ENCODE data around the gene KCNAB2. TPM values are rescaled to one million over a fixed set of nuclear protein-coding genes. Genes with fewer than 3 reads are reported as not detected.

KCNAB2 gene
- polyA plus RNA-seq, 1 experiment = 10.3 TPM

DNA sequence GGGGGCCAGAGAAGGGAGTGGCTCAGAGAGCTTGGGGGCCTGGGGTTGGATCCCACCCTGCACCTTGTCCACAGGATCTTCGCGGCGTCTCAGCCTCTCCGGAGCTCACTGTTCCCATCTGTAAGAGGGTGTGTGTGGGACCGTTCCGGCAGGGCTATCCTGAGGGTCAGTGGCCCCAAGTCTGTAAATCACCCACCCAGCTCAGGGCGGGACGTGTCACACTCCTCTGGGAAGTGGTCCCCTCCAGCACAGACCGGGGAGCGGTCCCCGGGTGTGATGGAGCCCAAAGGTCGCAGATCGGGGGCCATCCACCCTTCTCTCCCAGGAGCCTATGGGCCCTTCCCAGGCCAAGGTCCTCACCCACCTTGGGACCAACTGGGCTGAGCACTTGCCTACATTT lies 40.0 kb downstream of the KCNAB2 start:
- DNase-seq (ENCODE audit: low read depth) = no peak
- CTCF ChIA-PET = no interaction called here
- H3K4me3 ChIP-seq (ENCODE audit: low read depth, low read length) = no peak overlapping the region
- H3K27me3 ChIP-seq (ENCODE audit: control insufficient read depth, insufficient read depth, low read length) = no peaks in the 10 kb centered on the region
- TF ChIP-seq, protein P1, sequence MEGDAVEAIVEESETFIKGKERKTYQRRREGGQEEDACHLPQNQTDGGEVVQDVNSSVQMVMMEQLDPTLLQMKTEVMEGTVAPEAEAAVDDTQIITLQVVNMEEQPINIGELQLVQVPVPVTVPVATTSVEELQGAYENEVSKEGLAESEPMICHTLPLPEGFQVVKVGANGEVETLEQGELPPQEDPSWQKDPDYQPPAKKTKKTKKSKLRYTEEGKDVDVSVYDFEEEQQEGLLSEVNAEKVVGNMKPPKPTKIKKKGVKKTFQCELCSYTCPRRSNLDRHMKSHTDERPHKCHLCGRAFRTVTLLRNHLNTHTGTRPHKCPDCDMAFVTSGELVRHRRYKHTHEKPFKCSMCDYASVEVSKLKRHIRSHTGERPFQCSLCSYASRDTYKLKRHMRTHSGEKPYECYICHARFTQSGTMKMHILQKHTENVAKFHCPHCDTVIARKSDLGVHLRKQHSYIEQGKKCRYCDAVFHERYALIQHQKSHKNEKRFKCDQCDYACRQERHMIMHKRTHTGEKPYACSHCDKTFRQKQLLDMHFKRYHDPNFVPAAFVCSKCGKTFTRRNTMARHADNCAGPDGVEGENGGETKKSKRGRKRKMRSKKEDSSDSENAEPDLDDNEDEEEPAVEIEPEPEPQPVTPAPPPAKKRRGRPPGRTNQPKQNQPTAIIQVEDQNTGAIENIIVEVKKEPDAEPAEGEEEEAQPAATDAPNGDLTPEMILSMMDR (IDR thresholded peaks at IDR 0.05; ENCODE audit: insufficient read depth, low read depth, low read length) = no peak
- no peaks in the 10 kb centered on the region for H3K36me3 ChIP-seq (ENCODE audit: control insufficient read depth, insufficient read depth, low read length)
- POLR2A ChIA-PET = interaction anchor here (0.7 kb wide), 1 partner anchor 149 kb away, joined by 5 read pairs; no protein-coding TSS in a partner anchor

DNA sequence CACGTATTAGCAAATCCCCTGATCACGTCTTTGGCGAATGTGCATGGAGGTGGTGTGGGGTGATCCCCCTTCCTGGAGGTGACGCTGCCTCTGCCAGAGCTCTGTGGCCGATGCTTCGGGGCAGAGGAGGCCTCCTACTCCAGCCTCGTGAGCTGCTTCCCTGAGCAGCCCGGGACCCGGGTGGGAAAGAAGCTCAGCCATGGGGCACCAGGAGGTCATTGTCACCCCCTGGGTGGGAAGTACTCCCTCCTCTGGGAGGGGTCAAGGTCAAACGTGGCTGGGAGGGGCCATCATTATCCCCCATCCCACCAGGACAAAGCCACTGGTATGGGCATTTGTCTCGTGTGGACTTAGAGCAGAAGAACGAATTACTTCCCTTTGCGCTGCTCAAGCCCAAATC lies 40.7 kb downstream of the KCNAB2 start:
- no peaks in the 10 kb centered on the region for H3K36me3 ChIP-seq (ENCODE audit: control insufficient read depth, insufficient read depth, low read length)
- H3K4me3 ChIP-seq (ENCODE audit: low read depth, low read length) = no peak overlapping the region
- no peaks in the 10 kb centered on the region for H3K27me3 ChIP-seq (ENCODE audit: control insufficient read depth, insufficient read depth, low read length)
- DNase-seq (ENCODE audit: low read depth) = no peak
- POLR2A ChIA-PET = no interaction called here
- TF ChIP-seq, protein P1 (IDR thresholded peaks at IDR 0.05; ENCODE audit: insufficient read depth, low read depth, low read length) = no peak
- CTCF ChIA-PET = interaction anchor here (0.6 kb wide), 1 partner anchor 160 kb away, joined by 3 read pairs; no protein-coding TSS in a partner anchor

DNA sequence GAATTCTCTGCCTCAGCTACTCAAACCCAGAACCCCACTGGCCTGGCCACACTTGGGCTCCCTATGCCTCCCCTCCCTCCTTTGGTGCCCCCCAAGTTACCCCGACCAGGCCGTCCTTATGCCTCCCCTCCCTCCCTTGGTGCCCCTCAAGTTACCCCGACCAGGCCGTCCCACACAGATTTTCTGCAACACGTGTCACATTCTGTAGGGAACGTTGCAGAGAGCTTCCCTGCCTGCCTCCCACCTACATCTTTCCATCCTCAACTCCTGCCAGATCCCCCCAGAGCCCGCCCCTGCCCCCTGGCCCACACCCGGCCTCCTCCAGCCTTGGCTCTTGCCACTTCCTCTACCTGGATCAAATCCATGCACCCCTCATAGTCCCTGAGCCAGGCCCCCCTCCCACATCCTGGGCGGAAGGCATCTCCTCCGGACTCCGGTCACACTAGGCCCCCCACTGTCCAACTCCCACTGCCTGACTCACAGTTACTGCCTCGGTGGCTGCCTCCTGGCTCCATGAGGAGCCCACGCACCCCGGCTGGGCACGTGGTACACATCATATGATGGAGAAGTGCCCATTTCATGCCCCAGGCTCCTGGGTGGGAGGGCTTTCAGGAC lies 41.2 kb downstream of the KCNAB2 start:
- Histone ChIP-seq H3K27me3 (ENCODE audit: control insufficient read depth, insufficient read depth, low read length) (no peaks in the 10 kb centered on the region), H3K4me3 (ENCODE audit: low read depth, low read length) (no peak overlapping the region), H3K36me3 (ENCODE audit: control insufficient read depth, insufficient read depth, low read length) (no peaks in the 10 kb centered on the region)
- DNase-seq (ENCODE audit: low read depth) = no peak
- CTCF ChIA-PET = interaction anchor here (0.6 kb wide), 1 partner anchor 159 kb away, joined by 3 read pairs; no protein-coding TSS in a partner anchor
- POLR2A ChIA-PET = no interaction called here
- TF ChIP-seq, protein P1 (IDR thresholded peaks at IDR 0.05; ENCODE audit: insufficient read depth, low read depth, low read length) = no peak

DNA sequence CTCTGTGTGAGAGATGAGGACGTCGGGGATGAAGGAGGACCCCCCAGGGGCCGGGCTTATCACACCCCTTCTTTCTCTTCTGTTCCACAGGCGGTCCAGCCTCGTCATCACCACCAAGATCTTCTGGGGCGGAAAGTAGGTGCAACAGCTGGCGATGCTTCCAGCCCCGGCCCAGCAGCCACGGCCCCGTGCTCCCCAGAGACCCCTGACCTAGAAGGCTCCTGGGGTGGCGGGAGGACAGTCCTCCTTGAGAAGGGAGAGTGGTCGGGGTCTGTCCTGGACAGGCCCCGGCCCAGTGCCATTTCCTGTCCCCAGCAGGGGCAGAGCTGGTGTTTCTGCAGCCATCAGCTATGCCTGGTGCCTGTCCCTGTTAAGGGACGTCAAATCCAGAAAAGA lies 41.7 kb downstream of the KCNAB2 start:
- no peak for DNase-seq (ENCODE audit: low read depth)
- TF ChIP-seq, protein P1 (IDR thresholded peaks at IDR 0.05; ENCODE audit: insufficient read depth, low read depth, low read length) = no peak
- H3K27me3 ChIP-seq (ENCODE audit: control insufficient read depth, insufficient read depth, low read length) = no peaks in the 10 kb centered on the region
- no peaks in the 10 kb centered on the region for H3K36me3 ChIP-seq (ENCODE audit: control insufficient read depth, insufficient read depth, low read length)
- POLR2A ChIA-PET = no interaction called here
- CTCF ChIA-PET = no interaction called here
- H3K4me3 ChIP-seq (ENCODE audit: low read depth, low read length) = no peak overlapping the region

DNA sequence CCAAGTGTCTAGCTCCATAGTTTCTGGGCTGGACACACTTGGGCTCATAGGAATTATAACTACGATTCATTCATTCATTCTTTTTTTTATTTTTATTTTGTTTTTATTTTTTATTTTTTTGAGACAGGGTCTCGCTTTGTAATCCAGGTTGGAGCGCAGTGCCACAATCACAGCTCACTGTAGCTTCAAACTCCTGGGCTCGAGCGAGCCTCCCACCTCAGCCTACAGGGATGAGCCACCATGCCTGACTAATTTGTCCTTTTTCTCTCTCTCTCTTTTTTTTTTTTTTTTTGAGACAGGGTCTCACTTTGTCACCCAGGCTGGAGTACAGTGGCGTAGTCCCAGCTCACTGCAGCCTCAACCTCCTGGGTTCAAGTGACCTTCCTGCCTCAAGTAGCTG lies 42.3 kb downstream of the KCNAB2 start:
- no peak for DNase-seq (ENCODE audit: low read depth)
- no peak overlapping the region for H3K4me3 ChIP-seq (ENCODE audit: low read depth, low read length)
- H3K36me3 ChIP-seq (ENCODE audit: control insufficient read depth, insufficient read depth, low read length) = no peaks in the 10 kb centered on the region
- ChIA-PET CTCF (interaction anchor here (0.7 kb wide), 1 partner anchor 157 kb away, joined by 3 read pairs; no protein-coding TSS in a partner anchor), POLR2A (no interaction called here)
- H3K27me3 ChIP-seq (ENCODE audit: control insufficient read depth, insufficient read depth, low read length) = no peaks in the 10 kb centered on the region
- TF ChIP-seq, protein P1 (IDR thresholded peaks at IDR 0.05; ENCODE audit: insufficient read depth, low read depth, low read length) = no peak
